ENCODE measurements around the gene CCDC28A.

DNA sequence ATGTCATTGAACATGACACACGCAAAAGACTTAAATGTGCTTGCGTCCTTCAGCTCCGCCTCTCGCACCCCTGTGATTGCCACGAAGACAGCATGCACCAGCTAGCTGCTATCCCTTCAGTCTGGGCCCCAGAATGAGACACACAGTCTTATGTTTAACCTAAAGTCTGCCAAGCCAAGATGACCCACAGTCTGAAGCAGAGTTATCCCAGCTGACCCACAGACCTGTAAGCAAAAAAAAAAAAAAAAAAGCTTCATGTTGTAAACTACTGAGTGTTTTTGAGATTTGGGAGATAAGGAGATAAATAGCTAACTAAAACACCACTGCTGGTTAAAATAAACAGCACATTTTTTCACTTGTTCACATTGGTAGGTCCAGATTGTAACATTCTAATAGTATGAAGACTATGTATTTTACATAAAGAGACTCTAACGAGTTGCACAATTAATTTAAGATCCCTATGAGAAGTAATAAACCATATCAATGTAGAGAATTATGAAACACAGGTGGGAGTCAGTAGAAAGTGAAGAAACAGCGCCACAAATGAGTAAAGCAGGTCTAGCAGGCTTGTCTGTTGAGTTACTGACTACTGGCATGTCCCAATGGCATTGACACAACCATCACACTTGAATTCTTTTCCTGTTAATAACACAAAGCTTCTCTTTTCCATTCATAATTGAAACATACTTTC is 47.4 kb upstream of the CCDC28A start:
- TF ChIP-seq EP300 (IDR thresholded peaks at IDR 0.05) = no peak
- TF ChIP-seq, protein P1, sequence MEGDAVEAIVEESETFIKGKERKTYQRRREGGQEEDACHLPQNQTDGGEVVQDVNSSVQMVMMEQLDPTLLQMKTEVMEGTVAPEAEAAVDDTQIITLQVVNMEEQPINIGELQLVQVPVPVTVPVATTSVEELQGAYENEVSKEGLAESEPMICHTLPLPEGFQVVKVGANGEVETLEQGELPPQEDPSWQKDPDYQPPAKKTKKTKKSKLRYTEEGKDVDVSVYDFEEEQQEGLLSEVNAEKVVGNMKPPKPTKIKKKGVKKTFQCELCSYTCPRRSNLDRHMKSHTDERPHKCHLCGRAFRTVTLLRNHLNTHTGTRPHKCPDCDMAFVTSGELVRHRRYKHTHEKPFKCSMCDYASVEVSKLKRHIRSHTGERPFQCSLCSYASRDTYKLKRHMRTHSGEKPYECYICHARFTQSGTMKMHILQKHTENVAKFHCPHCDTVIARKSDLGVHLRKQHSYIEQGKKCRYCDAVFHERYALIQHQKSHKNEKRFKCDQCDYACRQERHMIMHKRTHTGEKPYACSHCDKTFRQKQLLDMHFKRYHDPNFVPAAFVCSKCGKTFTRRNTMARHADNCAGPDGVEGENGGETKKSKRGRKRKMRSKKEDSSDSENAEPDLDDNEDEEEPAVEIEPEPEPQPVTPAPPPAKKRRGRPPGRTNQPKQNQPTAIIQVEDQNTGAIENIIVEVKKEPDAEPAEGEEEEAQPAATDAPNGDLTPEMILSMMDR (IDR thresholded peaks at IDR 0.05) = no peak
- no peak for TF ChIP-seq POLR2A (IDR thresholded peaks at IDR 0.05; ENCODE audit: low read depth)

Measured in esophagus muscularis mucosa (tissue), 4 donors.